NCI-H69 (cell line): ENCODE measurements around the gene IQCE.
"Not testable (repeated sequence)": the region's sequence is repeated elsewhere in the genome, so short reads cannot be mapped to it uniquely, and the experiment has no call there.

Experiments used
- DNase-seq: peaks from one replicate; lab custom pipeline; 2025; lab: John Stamatoyannopoulos, UW

The IQCE gene

GRCh38 chr7:2521952-2522591 lies 36.7 kb upstream of the IQCE start:
- DNase-seq: peak; percentile 71

- DNase-seq: peak; percentile 87
Measured at GRCh38 chr7:2522780-2523433, 35.9 kb upstream of the IQCE start.

DNA sequence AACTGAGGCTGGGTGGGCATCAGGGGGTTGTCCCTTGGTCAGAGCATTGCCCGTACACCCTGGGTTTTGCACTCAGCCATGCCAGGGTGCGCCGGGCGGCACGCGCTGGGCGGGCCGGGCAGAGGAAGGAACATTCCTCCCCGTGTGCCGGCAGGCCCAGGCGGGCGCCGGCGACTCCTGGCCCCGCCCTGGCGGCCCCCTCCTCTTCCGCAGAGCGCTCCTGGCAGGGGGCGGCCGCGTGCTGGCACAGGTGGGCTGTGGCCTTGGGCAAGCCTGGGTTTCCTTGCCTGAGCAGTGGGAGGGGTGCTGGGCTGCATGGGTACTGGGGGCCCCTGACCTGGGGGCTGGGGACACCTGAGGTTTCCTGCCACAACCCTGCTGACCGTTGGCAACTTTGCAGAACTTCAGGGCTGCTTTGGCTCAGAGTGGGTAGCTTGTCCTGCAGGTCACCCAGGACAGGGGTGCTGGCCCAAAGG lies 35.3 kb upstream of the IQCE start:
- peak; percentile 97 for DNase-seq

GRCh38 chr7:2523941-2524807 lies 34.6 kb upstream of the IQCE start:
- DNase-seq: peak; percentile 99

DNA sequence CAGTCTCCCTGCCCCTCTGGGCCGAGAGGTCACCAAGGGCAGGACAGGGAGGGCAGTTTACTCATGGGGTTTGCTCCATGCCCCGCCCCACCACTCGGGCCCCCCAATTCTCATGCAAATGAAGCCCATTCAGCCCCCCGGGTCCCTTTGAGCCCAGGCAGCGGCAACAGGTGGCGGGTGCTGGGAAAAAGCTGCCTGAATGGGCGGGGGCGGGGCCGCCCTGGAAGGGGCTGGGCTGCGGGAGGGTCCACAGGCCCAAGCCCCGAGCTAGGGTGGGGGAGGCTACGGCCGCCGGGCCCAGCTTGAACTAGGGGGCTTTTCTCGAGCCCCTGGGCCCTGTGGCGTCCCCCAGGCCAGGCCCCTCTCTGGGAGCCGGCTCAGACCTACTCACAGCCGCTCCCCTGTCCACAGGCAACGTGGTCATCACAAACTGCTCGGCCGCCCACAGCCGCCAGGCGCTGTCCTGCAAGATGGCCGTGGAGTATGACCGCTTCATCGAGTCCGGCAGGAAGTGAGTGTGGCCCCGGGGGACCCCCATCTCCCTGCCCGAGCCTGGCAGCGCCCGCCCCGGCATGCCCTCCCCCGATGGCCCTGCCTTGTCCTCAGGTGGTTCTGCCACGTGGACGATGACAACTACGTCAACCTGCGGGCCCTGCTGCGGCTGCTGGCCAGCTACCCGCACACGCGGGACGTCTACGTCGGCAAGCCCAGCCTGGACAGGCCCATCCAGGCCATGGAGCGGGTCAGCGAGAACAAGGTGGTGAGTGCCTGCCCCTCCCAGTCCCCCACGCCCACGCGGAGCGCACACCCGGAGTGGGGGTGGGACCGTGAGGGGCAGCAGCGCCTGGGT lies 33.7 kb upstream of the IQCE start:
- DNase-seq: peak; percentile 74

GRCh38 chr7:2525658-2526630 lies 32.8 kb upstream of the IQCE start:
- peak; percentile 90 for DNase-seq

DNA sequence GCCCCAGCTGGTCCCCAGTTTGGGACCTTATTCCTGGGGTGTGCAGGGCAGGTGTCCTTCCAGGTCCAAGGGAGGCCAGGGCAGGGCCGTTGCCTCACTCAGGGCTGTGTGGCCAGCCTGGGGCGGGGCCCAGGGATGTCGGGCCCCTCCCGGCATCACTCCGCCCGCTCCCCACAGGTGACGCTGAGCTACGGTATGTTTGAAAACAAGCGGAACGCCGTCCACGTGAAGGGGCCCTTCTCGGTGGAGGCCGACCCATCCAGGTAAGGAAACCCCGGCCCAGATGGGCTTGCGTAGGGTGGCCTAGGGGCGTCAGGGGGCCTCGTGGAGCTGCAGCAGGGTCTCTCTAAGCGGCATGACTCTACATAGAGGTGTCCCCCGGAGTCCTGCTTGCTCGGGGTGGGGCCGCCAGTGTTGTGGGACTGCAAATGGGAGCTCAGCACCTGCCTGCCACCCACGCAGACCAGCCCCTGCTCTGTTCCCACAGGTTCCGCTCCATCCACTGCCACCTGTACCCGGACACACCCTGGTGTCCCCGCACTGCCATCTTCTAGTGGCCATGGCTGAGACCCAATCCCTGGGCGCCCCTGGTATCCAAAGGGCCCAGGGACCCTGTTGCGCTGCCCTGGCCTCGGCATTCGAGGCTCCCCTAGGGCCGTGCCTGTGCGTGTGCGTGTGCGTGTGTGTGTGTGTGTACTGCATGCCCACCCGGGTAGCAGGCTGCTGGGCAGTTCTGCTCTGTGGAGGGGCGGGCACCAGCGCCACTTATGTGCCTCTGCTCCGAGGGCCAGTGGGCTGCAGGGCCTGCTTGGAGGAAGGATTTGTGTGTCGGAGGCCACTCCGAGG lies 31.9 kb upstream of the IQCE start:
- DNase-seq: peak; percentile 51

DNA sequence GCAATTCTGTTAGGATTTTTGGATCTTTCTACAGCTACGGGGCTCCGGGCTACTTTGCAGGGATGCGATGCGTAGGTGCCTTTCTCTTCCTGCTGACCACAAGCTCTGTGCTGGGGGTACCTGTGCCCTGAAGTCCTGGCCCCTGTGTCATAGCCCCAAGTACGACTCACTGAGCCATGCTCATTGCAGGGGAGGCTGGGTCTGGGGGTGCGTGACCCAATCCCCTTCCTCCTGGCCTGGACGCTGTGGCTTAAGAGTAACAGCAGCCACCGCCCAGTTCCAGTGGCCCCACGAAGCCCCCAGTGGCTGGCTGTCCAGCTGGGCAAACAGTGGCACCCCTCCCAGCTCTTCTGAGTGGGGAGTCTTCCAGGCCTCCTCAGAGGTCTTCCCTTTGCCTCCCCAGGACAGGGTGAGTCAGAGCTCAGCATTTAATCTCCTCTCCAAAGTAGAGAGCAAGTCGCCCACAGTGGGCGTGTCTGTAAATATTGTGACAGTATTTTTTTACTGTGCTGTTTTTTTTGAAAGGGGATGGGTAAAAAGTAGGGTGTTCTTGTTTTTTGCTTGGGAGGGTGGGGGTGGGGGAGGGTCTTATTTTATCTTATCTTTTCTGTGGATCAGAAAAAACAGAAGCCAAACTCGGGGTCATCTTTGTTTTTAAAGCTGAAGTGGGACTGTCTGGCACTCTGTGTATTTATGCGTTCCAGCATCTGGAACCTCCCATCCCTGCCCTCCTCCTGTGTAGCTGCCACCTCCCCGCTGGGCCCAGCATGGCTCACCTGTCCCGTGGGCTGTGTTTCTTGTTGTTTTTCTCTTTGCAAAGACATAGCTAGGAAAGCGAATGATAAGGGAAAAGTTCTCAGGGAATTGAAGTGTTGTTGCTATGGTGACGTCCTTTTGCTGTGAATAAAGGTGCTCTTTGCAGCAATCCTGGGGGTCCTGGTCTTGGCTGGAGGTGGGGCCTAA lies 31.0 kb upstream of the IQCE start:
- DNase-seq: peak; percentile 92

DNA sequence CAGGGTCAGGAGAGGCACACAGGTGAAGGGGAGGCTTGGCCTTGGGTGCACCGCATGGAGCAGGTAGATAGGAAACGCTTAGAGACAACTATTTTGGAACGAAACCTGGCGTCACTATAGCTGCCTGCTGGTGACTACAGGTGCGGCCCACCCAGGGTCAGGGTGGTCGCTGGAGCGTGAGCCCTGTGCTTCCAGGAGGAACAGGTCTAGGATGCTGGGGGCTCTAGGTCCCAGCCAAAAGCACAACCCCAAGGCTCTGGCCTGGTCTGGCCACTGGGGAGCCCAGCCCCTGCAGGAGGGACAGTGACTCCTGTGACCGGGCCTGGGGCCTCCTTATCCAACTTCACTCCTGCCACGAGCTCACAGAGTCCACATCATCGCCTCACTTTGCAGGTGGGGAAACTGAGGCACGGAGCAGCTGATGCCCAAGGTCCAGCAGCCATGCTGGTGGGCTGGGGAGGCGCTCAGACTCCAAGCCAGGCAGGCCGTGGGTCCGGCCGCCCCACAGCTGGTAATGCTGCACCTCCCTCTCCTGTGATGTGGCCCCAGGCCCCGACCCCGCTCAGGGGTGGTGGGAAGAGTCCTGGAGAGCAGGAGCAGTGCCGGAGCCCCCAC lies 30.2 kb upstream of the IQCE start:
- DNase-seq: no peak

GRCh38 chr7:2529161-2530070 lies 29.4 kb upstream of the IQCE start:
- DNase-seq: peak; percentile 28

GRCh38 chr7:2530071-2530987 lies 28.4 kb upstream of the IQCE start:
- DNase-seq: peak; percentile 55

GRCh38 chr7:2530994-2531795 lies 27.6 kb upstream of the IQCE start:
- DNase-seq: peak; percentile 55

GRCh38 chr7:2531796-2532110 lies 27.0 kb upstream of the IQCE start:
- DNase-seq: peak; percentile 40

GRCh38 chr7:2532199-2532772 lies 26.5 kb upstream of the IQCE start:
- peak; percentile 15 for DNase-seq

DNA sequence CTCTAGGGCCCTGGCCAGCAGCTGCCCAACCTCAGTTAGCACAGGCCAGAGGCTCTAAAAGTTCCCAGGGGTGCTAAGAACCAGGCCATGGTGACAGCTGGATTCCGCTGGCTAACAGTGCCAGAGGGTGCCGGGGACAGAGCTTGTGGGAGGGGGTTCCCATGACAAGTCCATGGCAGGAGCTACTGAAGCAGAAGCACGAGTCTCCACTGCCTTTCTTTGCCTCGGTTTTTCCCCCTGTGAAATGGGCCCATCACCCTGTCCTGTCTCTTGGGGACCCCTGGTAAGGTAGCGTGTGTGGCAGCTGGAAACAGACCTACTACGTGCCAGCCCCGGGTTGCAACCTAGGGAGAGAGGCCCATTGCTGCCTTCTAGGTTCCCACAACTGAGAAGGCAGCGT lies 26.0 kb upstream of the IQCE start:
- not testable (repeated sequence) for DNase-seq
